GM10266 (cell line): ENCODE measurements around the gene PRSS35.
"Not testable (repeated sequence)": the region's sequence is repeated elsewhere in the genome, so short reads cannot be mapped to it uniquely, and the experiment has no call there.

Experiments
- DNase-seq: peaks from one replicate; pipeline ENCODE4 v3.0.0; 2012; ENCODE audit errors: extremely low spot score
- CTCF ChIP-seq: IDR thresholded peaks from 2 replicates; pipeline ENCODE4 v1.5.1; 2012; ENCODE audit warnings: mild to moderate bottlenecking, low read depth; ENCODE audit not compliant: control insufficient read depth, insufficient read depth; ENCODE audit errors: missing control alignments

Gene PRSS35

GRCh38 chr6:83556871-83557270 is 44.5 kb downstream of the PRSS35 start:
- no peak for TF ChIP-seq CTCF
- no peak for DNase-seq

- no peak for TF ChIP-seq CTCF
- no peak for DNase-seq
Observed at GRCh38 chr6:83558975-83559374, 46.6 kb downstream of the PRSS35 start.

GRCh38 chr6:83571663-83572185 is 59.4 kb downstream of the PRSS35 start:
- DNase-seq = not testable (repeated sequence)

GRCh38 chr6:83574783-83575182 is 62.4 kb downstream of the PRSS35 start:
- no peak for TF ChIP-seq CTCF

More at GRCh38 chr6:83574783-83575182, 62.4 kb downstream of the PRSS35 start:
- no peak for DNase-seq
